CD4-positive, alpha-beta T cell treated with Interleukin-6 at 100 ng/mL for 8 hours (primary cell): ENCODE data around the gene TMEM121B.
A peak's percentile ranks its signal among the peaks of the same experiment; 100 is the strongest.

Source experiments
- DNase-seq: peaks from one replicate; pipeline ENCODE4 v3.0.0-alpha.2; 2020; ENCODE audit warnings: mixed read lengths, low spot score

The TMEM121B gene

GRCh38 chr22:17138513-17138912, 17.4 kb upstream of the TMEM121B start:
- DNase-seq: no peak

- no peak for DNase-seq
Observed at GRCh38 chr22:17137861-17138425, 16.8 kb upstream of the TMEM121B start.

GRCh38 chr22:17137170-17137569, 16.0 kb upstream of the TMEM121B start:
- DNase-seq: no peak

- DNase-seq: no peak
Observed at GRCh38 chr22:17135153-17135760, 14.1 kb upstream of the TMEM121B start.

- no peak for DNase-seq
Observed at GRCh38 chr22:17133137-17133536, 12.0 kb upstream of the TMEM121B start.

- DNase-seq: no peak
Observed at GRCh38 chr22:17132112-17132511, 11.0 kb upstream of the TMEM121B start.

GRCh38 chr22:17131686-17132085, 10.5 kb upstream of the TMEM121B start:
- DNase-seq: no peak

GRCh38 chr22:17130199-17130598, 9.0 kb upstream of the TMEM121B start:
- no peak for DNase-seq

GRCh38 chr22:17120711-17121232, 388 bp downstream of the TMEM121B start:
- no peak for DNase-seq

GRCh38 chr22:17120281-17120680, 879 bp downstream of the TMEM121B start:
- DNase-seq: peak; percentile 52

- DNase-seq: no peak
Observed at GRCh38 chr22:17119481-17120202, 1.5 kb downstream of the TMEM121B start.

- no peak for DNase-seq
Observed at GRCh38 chr22:17118342-17118741, 2.8 kb downstream of the TMEM121B start.

GRCh38 chr22:17117890-17118289, 3.3 kb downstream of the TMEM121B start:
- DNase-seq: peak; percentile 27

GRCh38 chr22:17117400-17117799, 3.8 kb downstream of the TMEM121B start:
- DNase-seq: no peak

GRCh38 chr22:17116572-17117330, 4.4 kb downstream of the TMEM121B start:
- DNase-seq: no peak

GRCh38 chr22:17115945-17116565, 5.1 kb downstream of the TMEM121B start:
- DNase-seq: no peak

GRCh38 chr22:17115236-17115635, 5.9 kb downstream of the TMEM121B start:
- no peak for DNase-seq

GRCh38 chr22:17114898-17115235, 6.3 kb downstream of the TMEM121B start:
- no peak for DNase-seq

GRCh38 chr22:17114173-17114897, 6.8 kb downstream of the TMEM121B start:
- DNase-seq: no peak

- DNase-seq: no peak
Observed at GRCh38 chr22:17113600-17113999, 7.6 kb downstream of the TMEM121B start.

- no peak for DNase-seq
Observed at GRCh38 chr22:17112491-17113042, 8.6 kb downstream of the TMEM121B start.
